Measurements from ENCODE around the gene PRKCB.

Gene PRKCB

GRCh38 chr16:24255456-24256371 is 419.9 kb downstream of the PRKCB start, which contains the start of gene CACNG3:
CACNG3 (plus strand) TSS chr16:24256335; CDS start chr16:24256755, 420 bp downstream.
- Histone ChIP-seq H3K36me3 (ENCODE audit: control insufficient read depth in 1 of 2, insufficient read depth in 2 of 2, low read length in 2 of 2) (no peaks in the 10 kb centered on the region), H3K9me3 (ENCODE audit: control insufficient read depth in 1 of 2, low read length in 2 of 2) (no peaks in the 10 kb centered on the region), H3K27me3 (ENCODE audit: control insufficient read depth in 1 of 2, insufficient read depth in 2 of 2, low read length in 2 of 2) (peaks cover 6 to 22% of the 10 kb centered on the region in 2 donors), H3K4me1 (ENCODE audit: control insufficient read depth in 1 of 2, insufficient read depth in 2 of 2, low read length in 2 of 2) (no peaks in the 10 kb centered on the region), H3K9ac (ENCODE audit: low read depth in 1 of 2, low read length in 2 of 2) (no peak within 1 kb of the TSS), H3K27ac (ENCODE audit: low read depth, low read length) (no peak within 1 kb of the TSS), H3K4me3 (ENCODE audit: low read depth in 1 of 2, low read length in 2 of 2) (no peak within 1 kb of the TSS)

- Histone ChIP-seq H3K4me1 (ENCODE audit: control insufficient read depth in 1 of 2, insufficient read depth in 2 of 2, low read length in 2 of 2) (no peaks in the 10 kb centered on the region), H3K27ac (ENCODE audit: low read depth, low read length) (no peak overlapping the region), H3K4me3 (ENCODE audit: low read depth in 1 of 2, low read length in 2 of 2) (no peak overlapping the region), H3K9me3 (ENCODE audit: control insufficient read depth in 1 of 2, low read length in 2 of 2) (no peaks in the 10 kb centered on the region), H3K27me3 (ENCODE audit: control insufficient read depth in 1 of 2, insufficient read depth in 2 of 2, low read length in 2 of 2) (peaks cover 6 to 22% of the 10 kb centered on the region in 2 donors), H3K9ac (ENCODE audit: low read depth in 1 of 2, low read length in 2 of 2) (no peak overlapping the region), H3K36me3 (ENCODE audit: control insufficient read depth in 1 of 2, insufficient read depth in 2 of 2, low read length in 2 of 2) (no peaks in the 10 kb centered on the region)
Measured at GRCh38 chr16:24257958-24258357, 422.2 kb downstream of the PRKCB start.

- H3K9me3 ChIP-seq (ENCODE audit: control insufficient read depth in 1 of 2, low read length in 2 of 2) = no peaks in the 10 kb centered on the region
- H3K36me3 ChIP-seq (ENCODE audit: control insufficient read depth in 1 of 2, insufficient read depth in 2 of 2, low read length in 2 of 2) = no peaks in the 10 kb centered on the region
- no peak overlapping the region for H3K9ac ChIP-seq (ENCODE audit: low read depth in 1 of 2, low read length in 2 of 2)
- H3K4me1 ChIP-seq (ENCODE audit: control insufficient read depth in 1 of 2, insufficient read depth in 2 of 2, low read length in 2 of 2) = no peaks in the 10 kb centered on the region
- peaks cover 6 to 22% of the 10 kb centered on the region in 2 donors for H3K27me3 ChIP-seq (ENCODE audit: control insufficient read depth in 1 of 2, insufficient read depth in 2 of 2, low read length in 2 of 2)
- H3K27ac ChIP-seq (ENCODE audit: low read depth, low read length) = no peak overlapping the region
- H3K4me3 ChIP-seq (ENCODE audit: low read depth in 1 of 2, low read length in 2 of 2) = no peak overlapping the region
Measured at GRCh38 chr16:24258791-24259190, 423.0 kb downstream of the PRKCB start.

- no peaks in the 10 kb centered on the region for H3K4me1 ChIP-seq (ENCODE audit: control insufficient read depth in 1 of 2, insufficient read depth in 2 of 2, low read length in 2 of 2)
- H3K27ac ChIP-seq (ENCODE audit: low read depth, low read length) = no peak overlapping the region
- H3K27me3 ChIP-seq (ENCODE audit: control insufficient read depth in 1 of 2, insufficient read depth in 2 of 2, low read length in 2 of 2) = peaks cover 0 to 2% of the 10 kb centered on the region in 2 donors
- no peak overlapping the region for H3K9ac ChIP-seq (ENCODE audit: low read depth in 1 of 2, low read length in 2 of 2)
- H3K36me3 ChIP-seq (ENCODE audit: control insufficient read depth in 1 of 2, insufficient read depth in 2 of 2, low read length in 2 of 2) = no peaks in the 10 kb centered on the region
- H3K9me3 ChIP-seq (ENCODE audit: control insufficient read depth in 1 of 2, low read length in 2 of 2) = no peaks in the 10 kb centered on the region
- H3K4me3 ChIP-seq (ENCODE audit: low read depth in 1 of 2, low read length in 2 of 2) = no peak overlapping the region
Measured at GRCh38 chr16:24262816-24263215, 427.0 kb downstream of the PRKCB start.

Data from duodenal mucosa (tissue), 2 donors.